Skeletal muscle satellite cell (primary cell): ENCODE results near the gene MSH3.
"Not testable (repeated sequence)": the region's sequence is repeated elsewhere in the genome, so short reads cannot be mapped to it uniquely, and the experiment has no call there.

Experiments used
- H3K27me3 ChIP-seq: 2 replicates; pipeline ENCODE4 v1.7.0; 2013; ENCODE audit warnings: low read length; ENCODE audit not compliant: control insufficient read depth, insufficient read depth
- H3K36me3 ChIP-seq: 2 replicates; pipeline ENCODE4 v1.7.0; 2013; ENCODE audit warnings: mild to moderate bottlenecking, control low read depth, low read length; ENCODE audit not compliant: insufficient read depth
- H3K4me1 ChIP-seq: 2 replicates; pipeline ENCODE4 v1.7.0; 2013; ENCODE audit warnings: low read length; ENCODE audit not compliant: control insufficient read depth, insufficient read depth
- H3K4me2 ChIP-seq: 2 replicates; pipeline ENCODE4 v1.7.0; 2013; ENCODE audit warnings: mild to moderate bottlenecking, low read length
- H3K4me3 ChIP-seq: 2 replicates; pipeline ENCODE4 v1.7.0; 2013; ENCODE audit warnings: low read length
- H3K9ac ChIP-seq: 2 replicates; pipeline ENCODE4 v1.7.0; 2013; ENCODE audit warnings: mild to moderate bottlenecking, low read depth, low read length, moderate library complexity
- H3K9me3 ChIP-seq: replicated peaks from 2 replicates; pipeline ENCODE4 v1.7.0; 2013; ENCODE audit warnings: mild to moderate bottlenecking, control low read depth, low read length

The MSH3 gene

GRCh38 chr5:80834710-80835109 is 180.3 kb downstream of the MSH3 start:
- Histone ChIP-seq H3K36me3 (no peaks in the 10 kb centered on the region), H3K9me3 (no peaks in the 10 kb centered on the region), H3K4me2 (no peak overlapping the region), H3K9ac (no peak overlapping the region), H3K27me3 (no peaks in the 10 kb centered on the region), H3K4me3 (no peak overlapping the region), H3K4me1 (no peaks in the 10 kb centered on the region)

GRCh38 chr5:80835128-80835527 is 180.7 kb downstream of the MSH3 start:
- Histone ChIP-seq H3K4me2 (no peak overlapping the region), H3K36me3 (no peaks in the 10 kb centered on the region), H3K4me1 (no peaks in the 10 kb centered on the region)

GRCh38 chr5:80837679-80838078 is 183.2 kb downstream of the MSH3 start:
- Histone ChIP-seq H3K9me3 (no peaks in the 10 kb centered on the region), H3K4me3 (no peak overlapping the region), H3K4me1 (no peaks in the 10 kb centered on the region), H3K27me3 (no peaks in the 10 kb centered on the region), H3K36me3 (no peaks in the 10 kb centered on the region), H3K9ac (no peak overlapping the region), H3K4me2 (no peak overlapping the region)

More at GRCh38 chr5:80835128-80835527, 180.7 kb downstream of the MSH3 start:
- Histone ChIP-seq H3K27me3 (no peaks in the 10 kb centered on the region), H3K9ac (no peak overlapping the region), H3K9me3 (no peaks in the 10 kb centered on the region), H3K4me3 (no peak overlapping the region)

GRCh38 chr5:80841026-80841797 is 186.8 kb downstream of the MSH3 start:
- not testable (repeated sequence) for H3K4me2 ChIP-seq, H3K9ac ChIP-seq, H3K4me1 ChIP-seq, H3K4me3 ChIP-seq, H3K9me3 ChIP-seq, H3K27me3 ChIP-seq, H3K36me3 ChIP-seq

- not testable (repeated sequence) for H3K27me3 ChIP-seq, H3K9me3 ChIP-seq, H3K4me1 ChIP-seq, H3K4me2 ChIP-seq, H3K9ac ChIP-seq, H3K4me3 ChIP-seq, H3K36me3 ChIP-seq
Measured at GRCh38 chr5:80846422-80846821, 192.0 kb downstream of the MSH3 start.

- not testable (repeated sequence) for H3K4me3 ChIP-seq, H3K4me2 ChIP-seq, H3K9me3 ChIP-seq, H3K36me3 ChIP-seq, H3K27me3 ChIP-seq, H3K4me1 ChIP-seq, H3K9ac ChIP-seq
Measured at GRCh38 chr5:80850168-80850567, 195.7 kb downstream of the MSH3 start.

- no peak overlapping the region for H3K4me3 ChIP-seq
- H3K4me1 ChIP-seq: no peaks in the 10 kb centered on the region
- peaks cover 3% of the 10 kb centered on the region for H3K36me3 ChIP-seq
- H3K9ac ChIP-seq: no peak overlapping the region
- H3K27me3 ChIP-seq: no peaks in the 10 kb centered on the region
- peaks cover 3% of the 10 kb centered on the region for H3K9me3 ChIP-seq
- H3K4me2 ChIP-seq: no peak overlapping the region
Measured at GRCh38 chr5:80852331-80853245, 198.1 kb downstream of the MSH3 start.

- H3K4me2 ChIP-seq: no peak overlapping the region
- H3K9me3 ChIP-seq: peaks cover 3% of the 10 kb centered on the region
- H3K4me3 ChIP-seq: no peak overlapping the region
- H3K4me1 ChIP-seq: no peaks in the 10 kb centered on the region
- H3K36me3 ChIP-seq: peaks cover 3% of the 10 kb centered on the region
- no peak overlapping the region for H3K9ac ChIP-seq
- no peaks in the 10 kb centered on the region for H3K27me3 ChIP-seq
Measured at GRCh38 chr5:80853413-80853812, 199.0 kb downstream of the MSH3 start.

- Histone ChIP-seq H3K27me3 (no peaks in the 10 kb centered on the region), H3K4me3 (no peak overlapping the region), H3K9me3 (peaks cover 3% of the 10 kb centered on the region), H3K4me1 (no peaks in the 10 kb centered on the region), H3K9ac (no peak overlapping the region), H3K36me3 (peaks cover 3% of the 10 kb centered on the region), H3K4me2 (no peak overlapping the region)
Measured at GRCh38 chr5:80854583-80854982, 200.1 kb downstream of the MSH3 start.

- no peaks in the 10 kb centered on the region for H3K27me3 ChIP-seq
- H3K4me2 ChIP-seq: no peak overlapping the region
- H3K4me1 ChIP-seq: no peaks in the 10 kb centered on the region
- H3K36me3 ChIP-seq: peaks cover 3% of the 10 kb centered on the region
- H3K9ac ChIP-seq: no peak overlapping the region
- H3K9me3 ChIP-seq: no peaks in the 10 kb centered on the region
- H3K4me3 ChIP-seq: no peak overlapping the region
Measured at GRCh38 chr5:80860924-80861613, 206.6 kb downstream of the MSH3 start.

GRCh38 chr5:80863708-80864107 is 209.3 kb downstream of the MSH3 start:
- H3K4me3 ChIP-seq: no peak overlapping the region
- H3K4me2 ChIP-seq: no peak overlapping the region
- H3K36me3 ChIP-seq: no peaks in the 10 kb centered on the region
- no peaks in the 10 kb centered on the region for H3K27me3 ChIP-seq
- no peaks in the 10 kb centered on the region for H3K4me1 ChIP-seq
- H3K9ac ChIP-seq: no peak overlapping the region
- H3K9me3 ChIP-seq: no peaks in the 10 kb centered on the region
